T-helper 2 cell treated with Interferon-gamma antibody and Interleukin-4, amounts not matched to agents 100 ng/mL and 5 ng/mL, for 36 hours (primary cell): ENCODE data around the gene LARP7. TPM values are rescaled to one million over a fixed set of nuclear protein-coding genes. Genes with fewer than 3 reads are reported as not detected.
"Not testable (repeated sequence)": the region's sequence is repeated elsewhere in the genome, so short reads cannot be mapped to it uniquely, and the experiment has no call there.

ENCODE experiments used
- intact Hi-C: fragments of 100-400 bp; cut with micrococcal nuclease; formaldehyde crosslinking; loops from one replicate; pipeline ENCODE4 v1.15.1; 2023
- total RNA-seq: library from RNA; stranded (reverse); gene quantifications from 2 replicates; pipeline ENCODE4 v1.2.3, GENCODE V29; 2022

Gene LARP7
- total RNA-seq, 1 donor from 2014 or later, result 46.4 TPM

GRCh38 chr4:112649055-112649408 lies 12.1 kb downstream of the LARP7 start:
- intact Hi-C loops, result no loop called here

DNA sequence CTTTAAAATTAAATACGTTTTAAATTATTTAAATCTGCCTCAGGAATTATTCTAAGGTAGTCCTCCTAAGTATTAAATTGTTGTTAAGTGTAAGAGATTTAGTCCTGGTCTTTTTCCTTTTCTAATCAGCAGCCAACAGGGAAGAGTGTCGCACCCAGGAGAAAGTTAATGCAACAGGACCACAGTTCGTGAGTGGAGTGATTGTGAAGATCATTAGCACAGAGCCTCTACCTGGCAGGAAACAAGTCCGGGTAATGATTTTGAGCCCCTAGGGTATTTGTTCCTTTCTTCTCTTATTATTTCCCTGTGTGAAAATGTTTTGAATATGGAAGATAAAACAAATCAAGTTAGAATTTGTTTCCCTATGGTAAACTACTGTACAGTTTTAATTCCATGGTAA lies 13.4 kb downstream of the LARP7 start:
- intact Hi-C loops, result no loop called here

GRCh38 chr4:112651641-112652040 lies 14.7 kb downstream of the LARP7 start:
- intact Hi-C loops, result no loop called here

GRCh38 chr4:112652216-112652615 lies 15.3 kb downstream of the LARP7 start:
- intact Hi-C loops, result no loop called here

DNA sequence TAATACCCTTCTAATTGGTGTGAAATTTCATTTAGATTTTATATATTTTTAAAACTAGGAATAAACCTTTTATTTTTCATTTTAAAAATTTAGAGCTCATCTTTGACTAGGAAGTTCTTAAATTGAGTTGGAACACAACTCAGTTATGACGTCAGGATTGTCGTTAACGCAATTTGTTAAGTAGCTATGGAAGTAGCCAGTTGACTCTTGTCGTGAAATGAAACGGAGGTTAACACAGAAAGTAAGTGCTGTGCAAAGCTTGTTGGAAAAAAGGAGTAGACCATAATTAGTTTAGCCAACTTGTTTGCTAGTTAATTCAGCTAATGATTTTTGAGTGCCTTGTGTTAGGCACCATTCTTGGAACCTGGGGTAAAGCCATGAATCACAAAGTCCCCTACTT lies 18.3 kb downstream of the LARP7 start:
- intact Hi-C loops, result no loop called here

DNA sequence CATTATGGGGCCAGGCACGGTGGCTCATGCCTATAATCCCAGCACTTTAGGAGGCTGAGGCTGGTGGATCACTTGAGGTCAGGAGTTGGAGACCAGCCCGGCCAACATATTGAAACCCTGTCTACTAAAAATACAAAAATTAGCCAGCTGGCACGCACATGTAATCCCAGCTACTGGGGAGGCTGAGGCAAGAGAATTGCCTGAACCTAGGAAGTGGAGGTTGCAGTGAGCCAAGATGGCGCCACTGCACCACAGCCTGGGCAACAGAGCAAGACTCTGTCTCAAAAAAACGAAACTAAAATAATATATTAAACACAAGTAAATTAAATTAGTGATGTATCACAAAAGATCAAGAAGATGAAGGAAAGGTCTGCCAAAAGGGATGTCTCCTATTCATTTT lies 19.2 kb downstream of the LARP7 start:
- intact Hi-C loops, result not testable (repeated sequence)

DNA sequence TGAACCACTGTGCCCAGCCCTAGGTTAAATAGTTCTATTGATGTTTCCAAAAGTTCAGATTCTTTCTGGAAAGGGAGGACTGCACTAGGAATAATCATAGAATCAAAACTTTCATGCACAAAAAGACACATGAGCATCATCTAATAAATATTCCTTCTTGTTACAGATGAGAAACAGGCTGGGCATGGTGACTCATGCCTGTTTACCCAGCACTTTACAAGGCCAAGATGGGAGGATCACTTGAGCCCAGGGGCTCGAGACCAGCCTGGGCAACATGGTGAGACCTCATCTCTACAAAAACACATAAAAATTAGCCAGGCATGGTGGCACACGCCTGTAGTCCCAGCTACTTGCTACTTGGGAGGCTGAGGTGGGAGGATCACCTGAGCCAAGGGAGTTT lies 27.7 kb downstream of the LARP7 start:
- intact Hi-C loops, result no loop called here

DNA sequence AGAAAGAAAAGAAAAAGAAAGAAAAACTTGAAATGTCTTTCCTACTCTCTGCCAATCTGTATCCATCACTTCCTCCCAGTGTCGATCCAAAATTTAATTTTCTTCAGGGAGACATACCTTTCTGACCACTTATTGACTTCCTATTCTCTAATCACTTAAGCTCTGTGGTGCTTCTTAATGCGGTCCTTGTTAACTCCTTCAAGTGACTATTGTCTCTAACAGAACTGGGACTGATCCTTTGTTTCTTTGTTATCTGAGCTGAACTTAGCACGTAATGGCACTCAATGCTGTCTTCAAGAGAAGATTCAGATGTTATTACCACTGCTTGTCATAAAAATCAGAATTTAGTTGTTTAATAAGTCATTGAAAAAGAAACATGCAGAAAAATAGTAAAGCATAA lies 31.2 kb downstream of the LARP7 start:
- intact Hi-C loops, result no loop called here

- intact Hi-C loops, result no loop called here
Observed at GRCh38 chr4:112673076-112673475, 36.1 kb downstream of the LARP7 start.

- intact Hi-C loops, result no loop called here
Observed at GRCh38 chr4:112673686-112674085, 36.7 kb downstream of the LARP7 start.

DNA sequence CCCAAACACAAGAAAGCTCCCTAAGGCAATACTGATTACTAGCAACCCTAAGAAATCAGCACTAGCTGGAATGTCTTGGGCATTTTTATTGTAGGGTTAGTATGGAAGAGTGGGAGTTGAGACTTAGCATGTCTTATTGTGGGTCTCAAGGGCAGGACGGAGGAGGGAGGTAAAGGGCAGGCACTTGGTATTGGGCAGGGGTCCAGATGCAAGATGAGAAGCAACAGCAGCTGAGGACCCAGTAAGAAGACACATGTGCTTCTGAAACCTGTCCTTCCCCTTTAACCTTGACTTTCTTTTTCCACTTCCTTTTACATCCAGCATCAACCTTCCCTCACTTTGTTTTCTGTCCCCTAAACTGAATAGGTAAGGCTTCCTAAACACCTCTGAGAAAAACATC lies 37.4 kb downstream of the LARP7 start:
- intact Hi-C loops, result no loop called here

DNA sequence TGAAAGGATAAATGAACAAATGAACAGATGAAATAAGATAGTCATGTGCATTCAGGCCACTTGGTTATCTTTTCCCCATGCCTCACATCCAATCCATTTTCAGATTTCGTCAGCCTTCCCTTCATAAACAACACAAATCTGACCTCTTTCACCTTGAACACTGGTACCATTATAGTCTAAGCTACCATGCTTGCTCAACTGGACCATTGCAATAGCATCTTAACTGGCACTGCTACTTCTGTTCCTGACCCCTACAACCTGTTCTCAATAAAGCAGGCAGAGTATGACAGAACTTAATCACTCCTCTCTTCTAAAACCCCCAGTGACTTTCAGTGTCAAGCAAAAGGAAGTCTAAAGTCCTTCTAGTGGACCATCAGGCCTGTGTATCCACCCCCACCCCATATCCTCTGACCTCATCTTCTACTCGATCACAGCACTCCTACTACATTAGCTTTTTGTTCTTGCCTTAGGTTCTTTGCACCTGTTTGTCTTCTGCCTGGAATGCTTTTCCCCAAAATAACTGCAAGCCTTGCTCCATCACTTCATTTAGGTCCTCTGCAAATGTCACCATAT lies 40.7 kb downstream of the LARP7 start:
- intact Hi-C loops, result no loop called here

DNA sequence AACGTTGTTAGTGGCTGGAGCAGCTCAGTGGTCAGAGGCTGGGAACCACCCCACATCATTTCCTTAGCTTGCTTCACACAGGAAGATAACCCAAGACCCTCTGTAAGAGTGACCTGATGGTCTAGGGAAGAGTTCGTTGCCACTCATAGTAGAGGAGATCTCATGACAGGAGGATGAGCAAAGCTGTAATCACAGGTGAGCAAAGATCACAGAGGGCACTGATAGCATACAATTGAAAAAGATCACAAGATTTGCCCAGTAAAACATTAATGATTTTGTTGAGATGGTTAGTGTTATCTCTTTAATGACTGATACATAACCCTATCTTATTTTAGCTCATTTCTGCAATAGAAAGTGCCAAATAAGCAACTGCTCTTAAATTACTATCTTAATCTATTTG lies 44.1 kb downstream of the LARP7 start:
- intact Hi-C loops, result no loop called here

- intact Hi-C loops, result no loop called here
Observed at GRCh38 chr4:112693507-112693906, 56.6 kb downstream of the LARP7 start.

- intact Hi-C loops, result loop anchor here (10.0 kb wide), 1 partner anchor 186 kb away; the partner anchor contains the start of gene NEUROG2
Observed at GRCh38 chr4:112700679-112701078, 63.7 kb downstream of the LARP7 start.

- intact Hi-C loops, result loop anchor here (10.0 kb wide), 1 partner anchor 188 kb away; the partner anchor contains the start of gene NEUROG2
Observed at GRCh38 chr4:112702892-112703291, 65.9 kb downstream of the LARP7 start.

GRCh38 chr4:112704322-112704721 lies 67.4 kb downstream of the LARP7 start:
- intact Hi-C loops, result loop anchor here (10.0 kb wide), 1 partner anchor 190 kb away; the partner anchor contains the start of gene NEUROG2

GRCh38 chr4:112704991-112705845 lies 68.3 kb downstream of the LARP7 start:
- intact Hi-C loops, result loop anchor here (5.0 to 10.0 kb wide), 2 partner anchors 52 to 190 kb away; partner anchors contain the start of gene NEUROG2

DNA sequence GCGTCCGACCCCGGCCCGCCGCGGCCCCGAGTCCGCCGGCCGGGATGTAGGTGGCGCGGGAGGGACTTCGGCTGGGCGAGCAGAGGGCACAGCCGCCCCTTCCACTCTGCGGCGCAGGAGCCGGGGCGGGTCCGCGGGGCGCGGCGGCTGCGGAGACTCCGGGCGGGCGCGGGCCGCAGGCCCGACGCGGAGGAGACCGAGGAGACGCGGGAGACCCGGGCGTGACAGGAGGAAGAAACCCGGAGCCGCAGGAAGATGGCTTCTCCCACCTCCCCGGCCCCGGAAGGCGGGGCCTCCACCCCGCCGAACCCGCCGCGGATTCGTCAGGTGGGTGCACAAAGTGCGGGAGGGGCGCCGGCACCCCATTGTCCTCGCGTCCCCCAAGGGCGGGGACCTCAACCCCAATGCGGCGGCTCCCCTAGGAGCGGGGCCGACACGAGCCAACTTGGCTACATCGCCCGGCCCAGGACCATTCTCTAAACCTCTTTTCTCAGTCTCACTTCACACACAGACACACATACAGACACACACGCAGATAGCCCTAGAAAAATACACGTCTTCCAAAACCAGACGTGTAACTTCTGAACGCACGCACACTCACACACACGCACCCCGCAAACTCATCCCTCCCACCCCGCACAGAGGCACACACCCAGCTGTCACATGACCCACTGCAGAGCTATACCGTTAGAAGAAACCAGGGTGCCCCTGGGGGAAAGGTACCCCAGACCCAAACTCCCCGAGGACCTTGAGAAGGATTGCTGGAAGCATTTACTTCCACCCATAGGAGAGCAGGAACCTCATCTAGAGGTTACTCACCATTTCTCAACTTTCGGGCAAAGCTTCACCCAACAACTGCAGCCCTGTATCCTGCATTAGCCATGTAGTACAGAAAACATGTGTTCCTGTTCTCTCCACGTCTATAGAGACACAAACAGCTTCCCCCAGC lies 69.2 kb downstream of the LARP7 start:
- intact Hi-C loops, result loop anchor here (5.0 to 10.0 kb wide), 2 partner anchors 51 to 191 kb away; partner anchors contain the start of gene NEUROG2

DNA sequence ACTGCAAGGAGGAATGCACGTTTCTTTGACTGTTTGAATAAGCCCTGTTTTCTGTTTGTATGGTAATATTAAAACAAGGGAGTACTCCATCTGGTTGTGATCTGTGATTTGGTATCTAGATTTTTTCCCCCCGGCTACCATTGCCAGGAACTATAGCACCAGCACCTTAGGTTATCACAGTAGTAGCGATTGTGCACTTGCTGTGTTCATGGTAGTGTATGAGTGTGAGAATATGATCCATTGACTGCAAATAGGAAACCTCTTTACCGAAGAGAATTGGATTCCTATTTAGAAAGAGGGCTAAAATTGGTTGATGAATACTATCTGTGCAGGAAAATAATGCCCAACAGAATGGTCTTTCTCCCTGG lies 69.9 kb downstream of the LARP7 start:
- intact Hi-C loops, result loop anchor here (5.0 to 10.0 kb wide), 2 partner anchors 50 to 192 kb away; partner anchors contain the start of gene NEUROG2
